K562 (cell line): ENCODE results near the gene KBTBD12. TPM values are rescaled to one million over a fixed set of nuclear protein-coding genes. Genes with fewer than 3 reads are reported as not detected.

Experiments
- ATAC-seq: fragments of 200-7000 bp; cut with Tn5 transposase; 3 replicates; pipeline ENCODE4 v1.9.1; 2020; ENCODE audit warnings: moderate library complexity
- BruUV-seq: library from RNA; stranded (reverse); fragments of 400-500 nt; replicated peaks from 2 replicates; lab custom pipeline; 2021; lab: Mats Ljungman, UMichigan
- CTCF ChIA-PET: fragments of 300-600 bp; formaldehyde crosslinking; extraction: SDS; loops from one replicate; lab custom pipeline; 2021; ENCODE audit warnings: low intra/inter-chr PET ratio; lab: Yijun Ruan, JAX
- POLR2A ChIA-PET: fragments of 300-600, 350-650 bp; sonication (Branson Sonifier 250); formaldehyde crosslinking; extraction: SDS; loops from one replicate; lab custom pipeline; 2021; ENCODE audit warnings: antibody characterized with exemption, inconsistent platforms; lab: Yijun Ruan, JAX
- DNase-seq, 4 experiments: peaks; one replicate each; pipeline versions ENCODE4 v3.0.0 to v3.0.0-alpha.2; 2011 to 2018; ENCODE audit warnings: low spot score in 3 of 4, mixed read lengths in 3 of 4; ENCODE audit errors: extremely low read depth in 1 of 4
- FAIRE-seq: peaks from 2 replicates; lab custom pipeline; 2011; peaks lifted over from hg19 to GRCh38; lab: Jason Lieb, UNC
- H2AFZ ChIP-seq: 2 replicates; pipeline ENCODE4 v1.6.0; 2011; ENCODE audit warnings: low read depth, low read length, control low read depth, inconsistent platforms
- H3K27ac ChIP-seq: fragments of 200-600 bp; 3 replicates; pipeline ENCODE4 v1.8.0; 2011; ENCODE audit warnings: low read depth, mild to moderate bottlenecking, control low read depth, inconsistent platforms, low read length, moderate library complexity, mixed read lengths; ENCODE audit errors: extremely low read depth
- H3K27me3 ChIP-seq, 2 experiments: fragments of 300-600 bp in 1 of 2; 2 replicates in 1 of 2; 3 replicates in 1 of 2; pipeline versions ENCODE4 v1.6.0 to v1.8.0; 2011; ENCODE audit warnings: inconsistent platforms in 2 of 2, low read length in 2 of 2, mild to moderate bottlenecking in 1 of 2, mixed read lengths in 1 of 2, moderate library complexity in 1 of 2; ENCODE audit not compliant: control insufficient read depth in 2 of 2, insufficient read depth in 2 of 2
- H3K36me3 ChIP-seq: fragments of 300-600 bp; 3 replicates; pipeline ENCODE4 v1.8.0; 2011; ENCODE audit warnings: mild to moderate bottlenecking, low read length, inconsistent platforms; ENCODE audit not compliant: control insufficient read depth, insufficient read depth
- H3K4me1 ChIP-seq, 2 experiments: fragments of 200-600 bp in 1 of 2; replicated peaks in 1 of 2; 2 replicates in 1 of 2; 3 replicates in 1 of 2; pipeline versions ENCODE4 v1.5.1 to v1.8.0; 2011; ENCODE audit warnings: inconsistent platforms in 2 of 2, low read length in 2 of 2, mild to moderate bottlenecking in 1 of 2, mixed read lengths in 1 of 2, moderate library complexity in 1 of 2; ENCODE audit not compliant: control insufficient read depth in 2 of 2, insufficient read depth in 2 of 2
- H3K4me2 ChIP-seq: 2 replicates; pipeline ENCODE4 v1.6.1; 2011; ENCODE audit warnings: low read length, control low read depth, inconsistent platforms, mixed read lengths; ENCODE audit not compliant: insufficient read depth
- H3K4me3 ChIP-seq: fragments of 200-600 bp; sonication (generic), shearing (Covaris generic); 2 replicates; pipeline ENCODE4 v1.5.1; 2016; ENCODE audit warnings: control low read depth, inconsistent platforms
- H3K79me2 ChIP-seq: fragments of 200-600 bp; 3 replicates; pipeline ENCODE4 v1.8.0; 2011; ENCODE audit warnings: low read length, inconsistent platforms; ENCODE audit not compliant: control insufficient read depth, insufficient read depth
- H3K9ac ChIP-seq, 2 experiments: 2 replicates each; pipeline versions ENCODE4 v1.6.0 to v1.6.1; 2011; ENCODE audit warnings: low read depth in 2 of 2, low read length in 2 of 2, control low read depth in 1 of 2, inconsistent platforms in 1 of 2, mild to moderate bottlenecking in 1 of 2, mixed read lengths in 1 of 2; ENCODE audit not compliant: insufficient read depth in 1 of 2
- H3K9me1 ChIP-seq: one replicate; pipeline ENCODE4 v1.6.0; 2011; ENCODE audit warnings: inconsistent platforms, mild to moderate bottlenecking, low read length, moderate library complexity; ENCODE audit not compliant: control insufficient read depth, insufficient read depth
- H3K9me3 ChIP-seq: replicated peaks from 2 replicates; pipeline ENCODE4 v1.5.1; 2011; ENCODE audit warnings: low read depth, low read length, inconsistent platforms; ENCODE audit not compliant: control insufficient read depth, insufficient read depth
- H4K20me1 ChIP-seq: replicated peaks from 2 replicates; pipeline ENCODE4 v1.6.1; 2011; ENCODE audit warnings: low read length, inconsistent platforms, mixed read lengths; ENCODE audit not compliant: control insufficient read depth, insufficient read depth
- CTCF ChIP-seq, 3 experiments: IDR thresholded peaks in 2 of 3; conservative IDR thresholded peaks in 1 of 3; 2 replicates each; pipeline ENCODE4 v1.5.1; 2011 to 2012; ENCODE audit warnings: low read length in 3 of 3, mild to moderate bottlenecking in 3 of 3, control low read depth in 2 of 3, improper control_type of control experiment in 1 of 3, inconsistent platforms in 1 of 3, low read depth in 1 of 3, mixed read lengths in 1 of 3, moderate library complexity in 1 of 3; ENCODE audit not compliant: insufficient read depth in 2 of 3
- ETV1 ChIP-seq: fragments of 450-650 bp; conservative IDR thresholded peaks from 2 replicates; pipeline ENCODE4 v1.6.1; 2016; ENCODE audit warnings: missing genetic modification characterization, control low read depth, low read depth, missing compliant biosample characterization
- FOSL1 ChIP-seq: fragments of 200-800 bp; sonication (Bioruptor generic); conservative IDR thresholded peaks from 2 replicates; pipeline ENCODE4 v1.6.1; 2016; ENCODE audit warnings: missing genetic modification characterization, missing compliant biosample characterization
- IRF1 ChIP-seq: sonication (generic); formaldehyde crosslinking; IDR thresholded peaks from 2 replicates; pipeline ENCODE4 v1.8.0; 2022; ENCODE audit warnings: missing genetic modification reagents, mild to moderate bottlenecking, borderline replicate concordance
- PML ChIP-seq: IDR thresholded peaks from 2 replicates; pipeline ENCODE4 v1.6.1; 2012; ENCODE audit warnings: low read length, inconsistent platforms
- SMC3 ChIP-seq: conservative IDR thresholded peaks from 2 replicates; pipeline ENCODE4 v1.6.1; 2011; ENCODE audit warnings: low read depth, low read length, improper control_type of control experiment; ENCODE audit not compliant: insufficient read depth
- SNRNP70 ChIP-seq: fragments of 200-400 bp; formaldehyde crosslinking; optimal IDR thresholded peaks from 2 replicates; pipeline ENCODE3; 2017; ENCODE audit warnings: low read depth, low read length
- STAG1 ChIP-seq: sonication (generic); formaldehyde crosslinking; IDR thresholded peaks from 2 replicates; pipeline ENCODE4 v1.5.0; 2020; ENCODE audit warnings: missing genetic modification reagents, borderline replicate concordance
- ZBTB12 ChIP-seq: fragments of 250-450 bp; sonication (Bioruptor Pico); IDR thresholded peaks from 2 replicates; pipeline ENCODE4 v1.4.0; 2020
- ZNF12 ChIP-seq: sonication (generic); formaldehyde crosslinking; IDR thresholded peaks from 2 replicates; pipeline ENCODE4 v1.4.0; 2020; ENCODE audit warnings: mild to moderate bottlenecking, missing genetic modification reagents
- ZNF143 ChIP-seq: sonication (generic); formaldehyde crosslinking; IDR thresholded peaks from 2 replicates; pipeline ENCODE4 v1.9.0; 2022; ENCODE audit warnings: mild to moderate bottlenecking, missing genetic modification reagents
- ZSCAN29 ChIP-seq: fragments of 450-650 bp; IDR thresholded peaks from 2 replicates; pipeline ENCODE4 v1.6.1; 2017
- WGBS: fragments of 100-300 bp; shearing (Covaris generic); methylation state at CpG from one replicate; pipeline ENCODE4 v1.1.6; 2016; ENCODE audit warnings: low coverage, mixed read lengths; ENCODE audit not compliant: insufficient coverage; ENCODE audit errors: missing lambda C conversion rate; 5-methylcytosine and 5-hydroxymethylcytosine counted together
- in situ Hi-C: fragments of 300-500 bp; cut with MboI; formaldehyde crosslinking; loops from 4 replicates; pipeline ENCODE4 v1.15.0; 2018; ENCODE audit warnings: inconsistent platforms, mixed read lengths
- intact Hi-C: fragments of 100-400 bp; cut with micrococcal nuclease; formaldehyde crosslinking; loops from 2 replicates; pipeline ENCODE4 v1.14.2; 2022
- polyA plus RNA-seq, 8 experiments: library from polyadenylated mRNA; depleted of rRNA in 4 of 8; stranded (reverse) in 5 of 8; unstranded in 3 of 8; fragments of >200 nt; fragmentation: Nextera tagmentation in 2 of 8; fragmentation: Illumina TruSeq in 1 of 8; extraction: Ambion mirVana in 2 of 8; extraction: Trizol in 1 of 8; gene quantifications; 2 replicates each; pipeline versions ENCODE4 v1.2.1 to v1.2.3, GENCODE V29; 2011 to 2014; ENCODE audit warnings: inconsistent platforms in 1 of 8, missing spikeins in 1 of 8
- total RNA-seq, 7 experiments: library from RNA; depleted of rRNA in 6 of 7; stranded (reverse); fragments of >200 nt in 6 of 7; fragmentation: Illumina TruSeq in 2 of 7; extraction: Trizol in 2 of 7; gene quantifications; 2 replicates each; pipeline versions ENCODE4 v1.2.1 to v1.2.3, GENCODE V29; 2011 to 2021; ENCODE audit warnings: low replicate concordance in 1 of 7
- TF ChIP-seq, protein P1 (sequence below): fragments of 200-800 bp; sonication (Bioruptor generic); IDR thresholded peaks from 2 replicates; pipeline ENCODE4 v1.6.1; 2017; ENCODE audit warnings: missing genetic modification characterization, missing compliant biosample characterization
- TF ChIP-seq, protein P2 (sequence below): sonication (generic); formaldehyde crosslinking; IDR thresholded peaks from 2 replicates; pipeline ENCODE4 v1.8.0; 2023; ENCODE audit warnings: mild to moderate bottlenecking, missing genetic modification reagents

The KBTBD12 gene
- total and polyA plus RNA-seq, 9 of the 15 experiments (the other 6 are each of a cell fraction or from before 2014, with no cell fraction given): not detected

DNA sequence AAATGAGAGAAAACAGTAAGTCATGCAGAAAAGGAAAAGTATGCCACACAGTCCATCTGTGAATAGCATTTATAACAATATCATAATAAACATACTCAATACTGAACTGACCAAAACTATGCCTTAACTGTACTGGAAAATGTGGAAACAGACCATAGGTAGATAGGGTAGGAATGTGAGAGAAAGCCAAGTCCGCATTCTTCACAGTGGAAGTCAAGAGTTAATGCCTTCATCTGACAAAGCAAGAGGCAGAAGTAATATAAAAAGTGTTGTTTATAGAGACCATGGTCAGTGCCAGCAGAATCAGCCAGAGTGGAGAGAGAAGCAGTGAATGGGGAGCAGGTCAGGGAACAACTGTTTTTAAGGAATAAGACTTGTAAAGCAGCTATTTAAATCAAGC lies 52.3 kb downstream of the KBTBD12 start (continued):
- no peak for TF ChIP-seq SNRNP70
- no peak for TF ChIP-seq ZNF143 (CRISPR knock-in tag)
- no peak for TF ChIP-seq ETV1 (tag)
- TF ChIP-seq FOSL1 (tag): no peak
- TF ChIP-seq IRF1: no peak
- TF ChIP-seq ZNF12 (CRISPR knock-in tag): no peak
- no peak for TF ChIP-seq ZSCAN29
- TF ChIP-seq, protein P1, sequence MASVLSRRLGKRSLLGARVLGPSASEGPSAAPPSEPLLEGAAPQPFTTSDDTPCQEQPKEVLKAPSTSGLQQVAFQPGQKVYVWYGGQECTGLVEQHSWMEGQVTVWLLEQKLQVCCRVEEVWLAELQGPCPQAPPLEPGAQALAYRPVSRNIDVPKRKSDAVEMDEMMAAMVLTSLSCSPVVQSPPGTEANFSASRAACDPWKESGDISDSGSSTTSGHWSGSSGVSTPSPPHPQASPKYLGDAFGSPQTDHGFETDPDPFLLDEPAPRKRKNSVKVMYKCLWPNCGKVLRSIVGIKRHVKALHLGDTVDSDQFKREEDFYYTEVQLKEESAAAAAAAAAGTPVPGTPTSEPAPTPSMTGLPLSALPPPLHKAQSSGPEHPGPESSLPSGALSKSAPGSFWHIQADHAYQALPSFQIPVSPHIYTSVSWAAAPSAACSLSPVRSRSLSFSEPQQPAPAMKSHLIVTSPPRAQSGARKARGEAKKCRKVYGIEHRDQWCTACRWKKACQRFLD: no peak
- TF ChIP-seq, all 486 proteins: peak for 0

GRCh38 chr3:127970966-127971592 lies 56.0 kb downstream of the KBTBD12 start:
- in situ Hi-C loops (no loop called here), intact Hi-C loops (loop anchor here (1.0 kb wide), 1 partner anchor 118 kb away; no protein-coding TSS in a partner anchor)
- ATAC-seq: peak; percentile 87
- Histone ChIP-seq H3K4me2 (no peak overlapping the region), H2AFZ (no peak overlapping the region), H3K4me3 (no peak overlapping the region), H3K79me2 (no peaks in the 10 kb centered on the region), H3K27me3 (no peaks in the 10 kb centered on the region; a peak in 1 of 5 replicates), H3K9ac (no peak overlapping the region), H4K20me1 (no peaks in the 10 kb centered on the region), H3K4me1 (no peaks in the 10 kb centered on the region), H3K27ac (no peak overlapping the region), H3K9me1 (no peaks in the 10 kb centered on the region), H3K9me3 (no peaks in the 10 kb centered on the region), H3K36me3 (no peaks in the 10 kb centered on the region)
- no peak for FAIRE-seq
- DNase-seq: peak in 2 of 4 experiments; percentile 37 to 38
- BruUV-seq: no TSS peak
- 0% methylated on average over 3 of the region's 4 CpGs for WGBS
- POLR2A ChIA-PET: no interaction called here
- CTCF ChIA-PET: interaction anchor here (1.4 to 1.6 kb wide), 2 partner anchors 117 to 396 kb away, joined by 4 to 5 read pairs; no protein-coding TSS in a partner anchor
- TF ChIP-seq, protein P2, sequence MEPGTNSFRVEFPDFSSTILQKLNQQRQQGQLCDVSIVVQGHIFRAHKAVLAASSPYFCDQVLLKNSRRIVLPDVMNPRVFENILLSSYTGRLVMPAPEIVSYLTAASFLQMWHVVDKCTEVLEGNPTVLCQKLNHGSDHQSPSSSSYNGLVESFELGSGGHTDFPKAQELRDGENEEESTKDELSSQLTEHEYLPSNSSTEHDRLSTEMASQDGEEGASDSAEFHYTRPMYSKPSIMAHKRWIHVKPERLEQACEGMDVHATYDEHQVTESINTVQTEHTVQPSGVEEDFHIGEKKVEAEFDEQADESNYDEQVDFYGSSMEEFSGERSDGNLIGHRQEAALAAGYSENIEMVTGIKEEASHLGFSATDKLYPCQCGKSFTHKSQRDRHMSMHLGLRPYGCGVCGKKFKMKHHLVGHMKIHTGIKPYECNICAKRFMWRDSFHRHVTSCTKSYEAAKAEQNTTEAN (CRISPR knock-in tag): no peak
- TF ChIP-seq SMC3: peak; percentile 39; the same call in 1 of the 2 replicates
- no peak for TF ChIP-seq ZBTB12
- TF ChIP-seq PML: no peak
- TF ChIP-seq SNRNP70: no peak
- TF ChIP-seq STAG1 (CRISPR knock-in tag): peak; percentile 25; the same call in 1 of the 2 replicates
- TF ChIP-seq CTCF (IDR thresholded peaks at IDR 0.05 in 2 of 3, conservative IDR thresholded peaks at IDR 0.05 in 1 of 3; ENCODE audit: insufficient read depth in 2 of 3, low read depth in 1 of 3, low read length in 3 of 3): peak; percentile 59 to 73 (median 67)
